GM19043 (cell line): ENCODE measurements around the gene SCO2.
A peak's percentile ranks its signal among the peaks of the same experiment; 100 is the strongest.

Experiments
- ATAC-seq: cut with Tn5 transposase; IDR thresholded peaks from one replicate; pipeline ENCODE4 v1.9.1; 2021; ENCODE audit warnings: low read depth; ENCODE audit not compliant: unreplicated experiment

The SCO2 gene

GRCh38 chr22:50482107-50483074 is 43.0 kb downstream of the SCO2 start:
- ATAC-seq, result no peak

GRCh38 chr22:50481440-50482106 is 43.8 kb downstream of the SCO2 start, which contains the start of gene ADM2:
Gene ADM2, plus strand, starts transcription at chr22:50481543. Its CDS starts 305 bp downstream, at chr22:50481848.
- no peak for ATAC-seq

GRCh38 chr22:50481045-50481439 is 44.4 kb downstream of the SCO2 start:
- no peak for ATAC-seq

- no peak for ATAC-seq
Observed at GRCh38 chr22:50479721-50480120, 45.7 kb downstream of the SCO2 start.

- no peak for ATAC-seq
Observed at GRCh38 chr22:50477923-50478322, 47.5 kb downstream of the SCO2 start.

GRCh38 chr22:50476868-50477267 is 48.5 kb downstream of the SCO2 start:
- no peak for ATAC-seq

- ATAC-seq, result no peak
Observed at GRCh38 chr22:50475652-50476002, 49.8 kb downstream of the SCO2 start.

GRCh38 chr22:50474710-50475651 is 50.4 kb downstream of the SCO2 start, which contains the start of gene SBF1:
Gene SBF1, minus strand, starts transcription at chr22:50475035. Its CDS starts 195 bp downstream, at chr22:50474840.
- peak; percentile 62 for ATAC-seq

- ATAC-seq, result no peak
Observed at GRCh38 chr22:50473855-50474671, 51.3 kb downstream of the SCO2 start.
